Measurements from ENCODE around the gene MRPS34. TPM values are rescaled to one million over a fixed set of nuclear protein-coding genes. Genes with fewer than 3 reads are reported as not detected.

The MRPS34 gene
- 10 to 100 TPM; 57.8 to 94.9 (median 76.2) TPM for total RNA-seq
- polyA plus RNA-seq = 100 to 1,000 TPM in 1 of 2 donors, 10 to 100 TPM in 1; 84.7 to 141 TPM
- long read RNA-seq, donor 1, transcript MRPS34-202 (3 exons, 1,024 nt) = major isoform, 91 of 110 reads
- long read RNA-seq, donor 1, partial matches to known transcripts = 5 of 110 reads
- long read RNA-seq, donor 1, other reads (novel, unspliced or antisense) = 11 of 110 reads
- long read RNA-seq, donor 2, transcript MRPS34-202 (3 exons, 1,024 nt) = major isoform, 116 of 133 reads
- long read RNA-seq, donor 2, partial matches to known transcripts = 5 of 133 reads
- long read RNA-seq, donor 2, other reads (novel, unspliced or antisense) = 7 of 133 reads
- long read RNA-seq, donor 3, transcript MRPS34-202 (3 exons, 1,024 nt) = major isoform, 44 of 54 reads
- long read RNA-seq, donor 3, partial matches to known transcripts = 2 of 54 reads
- long read RNA-seq, donor 3, other reads (novel, unspliced or antisense) = 4 of 54 reads

GRCh38 chr16:1772908-1773702 is at the start of gene MRPS34:
Gene MRPS34, minus strand, starts transcription at chr16:1773134. Its CDS starts 15 bp downstream, at chr16:1773119.
- peak; percentile 79 to 86 for DNase-seq
- peak; percentile 35 to 86 (median 73) for TF ChIP-seq CTCF (IDR thresholded peaks at IDR 0.05)
- H3K9me3 ChIP-seq = no peaks in the 10 kb centered on the region
- H3K27ac ChIP-seq = peak within 1 kb of the TSS; percentile 89 to 99 (median 97)
- peak; percentile 51 to 78 (median 66) for ATAC-seq
- H3K36me3 ChIP-seq = peaks cover 0 to 52% (median 19%) of the 10 kb centered on the region in 9 donors
- WGBS, 2 donors = 0% methylated on average over 99 to 108 of the region's 108 CpGs
- H3K4me1 ChIP-seq = peaks cover 27 to 46% (median 39%) of the 10 kb centered on the region in 9 donors
- H3K27me3 ChIP-seq = no peaks in the 10 kb centered on the region
- intact Hi-C loops (cut with DNase I) = loop anchor here in 1 of 10 donors (5.0 kb wide), 1 partner anchor 66 kb away; the partner anchor contains the start of gene MAPK8IP3
- H3K4me3 ChIP-seq = peak within 1 kb of the TSS; percentile 88 to 100 (median 98)

- Histone ChIP-seq H3K9me3 (no peaks in the 10 kb centered on the region), H3K27me3 (no peaks in the 10 kb centered on the region), H3K27ac (no peak overlapping the region), H3K36me3 (peaks cover 0 to 58% (median 24%) of the 10 kb centered on the region in 9 donors), H3K4me3 (no peak overlapping the region), H3K4me1 (peaks cover 3 to 26% (median 20%) of the 10 kb centered on the region in 9 donors)
- TF ChIP-seq CTCF (IDR thresholded peaks at IDR 0.05) = no peak
- 95% methylated on average over 24 of the region's 24 CpGs for WGBS, 2 donors
- no peak for DNase-seq
- ATAC-seq = no peak
- intact Hi-C loops (cut with DNase I) = no loop called here
These were observed 49.1 kb upstream of the MRPS34 start for GRCh38 chr16:1821861-1822611.

- Histone ChIP-seq H3K4me1 (peaks cover 3 to 26% (median 20%) of the 10 kb centered on the region in 9 donors), H3K36me3 (peaks cover 0 to 69% (median 33%) of the 10 kb centered on the region in 9 donors), H3K27me3 (no peaks in the 10 kb centered on the region), H3K4me3 (no peak overlapping the region), H3K27ac (no peak overlapping the region), H3K9me3 (no peaks in the 10 kb centered on the region)
- TF ChIP-seq CTCF (IDR thresholded peaks at IDR 0.05) = no peak
- DNase-seq (no peak), ATAC-seq (no peak)
- intact Hi-C loops (cut with DNase I) = no loop called here
- WGBS, 2 donors = 92 to 95% methylated on average over 12 of the region's 12 CpGs
These were observed 48.0 kb upstream of the MRPS34 start for GRCh38 chr16:1820946-1821290.
